CD14-positive monocyte (primary cell): ENCODE measurements around the gene CACNG6. TPM values are rescaled to one million over a fixed set of nuclear protein-coding genes. Genes with fewer than 3 reads are reported as not detected.
A peak's percentile ranks its signal among the peaks of the same experiment; 100 is the strongest.

Experiments
- DNase-seq, 3 donors: peaks; one replicate each; pipeline ENCODE4 v3.0.0-alpha.2; 2011 to 2022
- H2AFZ ChIP-seq: 2 replicates; pipeline ENCODE4 v1.6.0; 2012; ENCODE audit warnings: mild to moderate bottlenecking, low read depth, low read length, inconsistent platforms; ENCODE audit not compliant: insufficient read depth, poor library complexity, severe bottlenecking
- H3K27ac ChIP-seq, 2 donors: 1 replicate in 1 of 2; 2 replicates in 1 of 2; pipeline ENCODE4 v1.5.1; 2012 to 2013; ENCODE audit warnings: low read length in 2 of 2, control low read depth in 1 of 2, inconsistent platforms in 1 of 2, low read depth in 1 of 2, mild to moderate bottlenecking in 1 of 2
- H3K27me3 ChIP-seq, 2 donors: one replicate each; pipeline versions ENCODE4 v1.6.0 to v1.6.1; 2011 to 2013; ENCODE audit warnings: low read length in 2 of 2; ENCODE audit not compliant: control insufficient read depth in 2 of 2, insufficient read depth in 2 of 2
- H3K36me3 ChIP-seq, 2 donors: replicated peaks in 1 of 2; 1 replicate in 1 of 2; 2 replicates in 1 of 2; pipeline versions ENCODE4 v1.5.1 to v1.6.1; 2012 to 2013; ENCODE audit warnings: low read length in 2 of 2, control low read depth in 1 of 2, inconsistent platforms in 1 of 2, mild to moderate bottlenecking in 1 of 2; ENCODE audit not compliant: insufficient read depth in 2 of 2, control insufficient read depth in 1 of 2
- H3K4me1 ChIP-seq, 2 donors: 1 replicate in 1 of 2; 2 replicates in 1 of 2; pipeline versions ENCODE4 v1.5.1 to v1.6.1; 2012 to 2013; ENCODE audit warnings: low read length in 2 of 2, control low read depth in 1 of 2, inconsistent platforms in 1 of 2, mild to moderate bottlenecking in 1 of 2, moderate library complexity in 1 of 2; ENCODE audit not compliant: insufficient read depth in 2 of 2, control insufficient read depth in 1 of 2
- H3K4me2 ChIP-seq: replicated peaks from 2 replicates; pipeline ENCODE3; 2012; ENCODE audit warnings: low read length, moderate library complexity, mild to moderate bottlenecking; ENCODE audit not compliant: poor library complexity, severe bottlenecking; ENCODE audit errors: extremely low read depth
- H3K4me3 ChIP-seq, 3 experiments: fragments of 200-600 bp in 1 of 3; sonication (generic) in 1 of 3; replicated peaks in 1 of 3; 1 replicate in 2 of 3; 2 replicates in 1 of 3; pipeline ENCODE4 v1.5.1; 2011 to 2013; ENCODE audit warnings: low read length in 3 of 3, mild to moderate bottlenecking in 3 of 3, control low read depth in 2 of 3, low read depth in 2 of 3, inconsistent platforms in 1 of 3, moderate library complexity in 1 of 3
- H3K79me2 ChIP-seq: 2 replicates; pipeline ENCODE4 v1.6.0; 2012; ENCODE audit warnings: mild to moderate bottlenecking, control low read depth, inconsistent platforms, low read length, moderate library complexity; ENCODE audit not compliant: insufficient read depth
- H3K9ac ChIP-seq: 2 replicates; pipeline ENCODE4 v1.6.0; 2017; ENCODE audit warnings: low read length, mild to moderate bottlenecking; ENCODE audit not compliant: insufficient read depth, poor library complexity, severe bottlenecking
- H3K9me3 ChIP-seq, 2 donors: replicated peaks in 1 of 2; 1 replicate in 1 of 2; 2 replicates in 1 of 2; pipeline versions ENCODE4 v1.5.1 to v1.6.1; 2012 to 2013; ENCODE audit warnings: low read length in 2 of 2, control low read depth in 1 of 2; ENCODE audit not compliant: control insufficient read depth in 1 of 2, insufficient read depth in 1 of 2
- H4K20me1 ChIP-seq: 2 replicates; pipeline ENCODE4 v1.6.0; 2012; ENCODE audit warnings: mild to moderate bottlenecking, low read length, control low read depth, moderate library complexity; ENCODE audit not compliant: insufficient read depth
- H3K27ac Mint-ChIP-seq, 7 donors: one replicate each; pipeline ENCODE4 v1.8.0; 2020; ENCODE audit warnings: mild to moderate bottlenecking in 7 of 7, mixed read lengths in 7 of 7, moderate library complexity in 6 of 7, inconsistent platforms in 2 of 7
- H3K27me3 Mint-ChIP-seq, 3 donors: one replicate each; pipeline ENCODE4 v1.8.0; 2021 to 2022; ENCODE audit warnings: low read depth in 3 of 3, mild to moderate bottlenecking in 3 of 3, mixed read lengths in 3 of 3, moderate library complexity in 3 of 3, inconsistent platforms in 1 of 3
- H3K36me3 Mint-ChIP-seq, 2 donors: one replicate each; pipeline ENCODE4 v1.8.0; 2020; ENCODE audit warnings: mixed read lengths in 2 of 2, inconsistent platforms in 1 of 2, mild to moderate bottlenecking in 1 of 2
- H3K4me1 Mint-ChIP-seq: one replicate; pipeline ENCODE4 v1.8.0; 2020; ENCODE audit warnings: mild to moderate bottlenecking, mixed read lengths
- H3K4me3 Mint-ChIP-seq, 2 donors: one replicate each; pipeline ENCODE4 v1.8.0; 2020; ENCODE audit warnings: mild to moderate bottlenecking in 2 of 2, mixed read lengths in 2 of 2, moderate library complexity in 1 of 2
- H3K9me3 Mint-ChIP-seq, 7 donors: one replicate each; pipeline ENCODE4 v1.8.0; 2020 to 2022; ENCODE audit warnings: mixed read lengths in 7 of 7, mild to moderate bottlenecking in 6 of 7, moderate library complexity in 6 of 7, inconsistent platforms in 2 of 7
- CTCF ChIP-seq: fragments of 200-600 bp; IDR thresholded peaks from one replicate; pipeline ENCODE4 v1.8.0; 2022; ENCODE audit warnings: antibody characterized with exemption, mild to moderate bottlenecking
- WGBS: methylation state at CpG from one replicate; pipeline ENCODE4 v1.1.5; 2013; ENCODE audit warnings: missing lambda C conversion rate; ENCODE audit not compliant: insufficient coverage; 5-methylcytosine and 5-hydroxymethylcytosine counted together
- intact Hi-C, 2 donors: fragments of 100-400 bp; cut with micrococcal nuclease; formaldehyde crosslinking; loops; one replicate each; pipeline versions ENCODE4 v1.15.0 to v1.15.1; 2023
- polyA plus RNA-seq, 3 donors: library from polyadenylated mRNA; depleted of rRNA in 1 of 3; unstranded in 2 of 3; stranded (reverse) in 1 of 3; fragments of 300-500 nt in 2 of 3; fragments of >200 nt in 1 of 3; fragmentation: Illumina TruSeq in 2 of 3; gene quantifications; 1 replicate in 2 of 3; 2 replicates in 1 of 3; pipeline ENCODE4 v1.2.3, GENCODE V29; 2012 to 2021

Gene CACNG6
- polyA plus RNA-seq, 3 donors = 0.08 to 0.18 TPM; not detected in 1

GRCh38 chr19:54013866-54014265, 22.4 kb downstream of the CACNG6 start:
- TF ChIP-seq CTCF = no peak
- H3K27me3 ChIP-seq = peaks cover 0 to 16% of the 10 kb centered on the region in 2 donors
- 86% methylated on average over 4 of the region's 8 CpGs for WGBS

GRCh38 chr19:54014920-54015560, 23.6 kb downstream of the CACNG6 start:
- peaks cover 21 to 27% (median 27%) of the 10 kb centered on the region in 3 donors for H3K27me3 Mint-ChIP-seq
- TF ChIP-seq CTCF = no peak
- H3K9me3 Mint-ChIP-seq = peaks cover 2 to 14% (median 11%) of the 10 kb centered on the region in 7 donors
- peaks cover 53% of the 10 kb centered on the region for H3K4me1 Mint-ChIP-seq
- 76% methylated on average over 10 of the region's 19 CpGs for WGBS
- peak overlapping the region in 3 of 7 donors; percentile 30 to 77 (median 41) for H3K27ac Mint-ChIP-seq
- Histone ChIP-seq H3K27me3 (peaks cover 0 to 13% of the 10 kb centered on the region in 2 donors), H3K9me3 (peaks cover 0 to 4% of the 10 kb centered on the region in 2 donors), H4K20me1 (no peaks in the 10 kb centered on the region), H3K4me1 (peaks cover 39 to 54% of the 10 kb centered on the region in 2 donors), H3K9ac (no peak overlapping the region), H3K36me3 (no peaks in the 10 kb centered on the region), H3K79me2 (no peaks in the 10 kb centered on the region), H3K4me3 (no peak overlapping the region), H3K4me2 (no peak overlapping the region), H3K27ac (no peak overlapping the region), H2AFZ (no peak overlapping the region)
- peaks cover 0 to 3% of the 10 kb centered on the region in 2 donors for H3K36me3 Mint-ChIP-seq
- DNase-seq = no peak
- intact Hi-C loops = no loop called here
- peak overlapping the region in 1 of 2 donors; percentile 54 for H3K4me3 Mint-ChIP-seq

More at GRCh38 chr19:54013866-54014265, 22.4 kb downstream of the CACNG6 start:
- Mint-ChIP-seq H3K4me1 (peaks cover 41% of the 10 kb centered on the region), H3K36me3 (peaks cover 0 to 3% of the 10 kb centered on the region in 2 donors), H3K27me3 (peaks cover 28 to 36% (median 30%) of the 10 kb centered on the region in 3 donors), H3K9me3 (peaks cover 2 to 14% (median 11%) of the 10 kb centered on the region in 7 donors), H3K27ac (peak overlapping the region in 1 of 7 donors; percentile 80), H3K4me3 (no peak overlapping the region)
- Histone ChIP-seq H3K27ac (no peak overlapping the region), H3K9ac (no peak overlapping the region), H3K4me3 (no peak overlapping the region), H2AFZ (no peak overlapping the region), H3K9me3 (peaks cover 0 to 4% of the 10 kb centered on the region in 2 donors), H3K79me2 (no peaks in the 10 kb centered on the region), H3K36me3 (no peaks in the 10 kb centered on the region), H3K4me1 (peaks cover 27 to 42% of the 10 kb centered on the region in 2 donors), H3K4me2 (no peak overlapping the region), H4K20me1 (no peaks in the 10 kb centered on the region)
- intact Hi-C loops = no loop called here
- no peak for DNase-seq
